Gastroesophageal sphincter (tissue), 4 donors: ENCODE data around the gene RERE. TPM values are rescaled to one million over a fixed set of nuclear protein-coding genes. Genes with fewer than 3 reads are reported as not detected.

ENCODE experiments used
- ATAC-seq: fragments of 150-250 bp; one replicate; pipeline ENCODE4 v1.9.1; 2016; ENCODE audit warnings: mild to moderate bottlenecking, moderate library complexity
- H3K27ac ChIP-seq, 4 donors: fragments of 200-600 bp; sonication (generic) in 3 of 4; 1 replicate in 3 of 4; 2 replicates in 1 of 4; pipeline ENCODE4 v1.5.1; 2016 to 2019
- H3K27me3 ChIP-seq: fragments of 200-600 bp; sonication (generic); one replicate; pipeline ENCODE4 v1.5.1; 2019
- H3K36me3 ChIP-seq, 2 donors: fragments of 200-600 bp; sonication (generic); one replicate each; pipeline ENCODE4 v1.5.1; 2019; ENCODE audit warnings: control low read depth in 1 of 2
- H3K4me1 ChIP-seq, 3 donors: fragments of 200-600 bp; sonication (generic); 1 replicate in 2 of 3; 2 replicates in 1 of 3; pipeline ENCODE4 v1.5.1; 2016 to 2019; ENCODE audit warnings: control low read depth in 2 of 3
- H3K4me3 ChIP-seq, 2 donors: fragments of 200-600 bp; sonication (generic); one replicate each; pipeline ENCODE4 v1.5.1; 2019; ENCODE audit warnings: mild to moderate bottlenecking in 1 of 2, moderate library complexity in 1 of 2
- H3K9me3 ChIP-seq, 3 donors: fragments of 200-600 bp; sonication (generic); one replicate each; pipeline ENCODE4 v1.5.1; 2017 to 2019; ENCODE audit warnings: control low read depth in 2 of 3
- CTCF ChIP-seq, 4 experiments: fragments of 200-600 bp in 2 of 4; fragments of 450-650 bp in 2 of 4; sonication (generic) in 1 of 4; IDR thresholded peaks; one replicate each; pipeline ENCODE4 v1.5.1; 2017 to 2019; ENCODE audit warnings: antibody characterized with exemption in 4 of 4, mild to moderate bottlenecking in 2 of 4, moderate library complexity in 2 of 4
- EP300 ChIP-seq: sonication (generic); formaldehyde crosslinking; IDR thresholded peaks from one replicate; pipeline ENCODE4 v1.6.1; 2017; ENCODE audit warnings: antibody characterized with exemption, mild to moderate bottlenecking
- POLR2A ChIP-seq, 2 donors: fragments of 450-650 bp; IDR thresholded peaks; one replicate each; pipeline ENCODE4 v1.6.1; 2017; ENCODE audit warnings: antibody characterized with exemption in 2 of 2, mild to moderate bottlenecking in 2 of 2, moderate library complexity in 1 of 2
- POLR2AphosphoS5 ChIP-seq: sonication (generic); formaldehyde crosslinking; IDR thresholded peaks from one replicate; pipeline ENCODE4 v1.6.1; 2017; ENCODE audit warnings: antibody characterized with exemption
- WGBS, 2 donors: methylation state at CpG; one replicate each; pipeline ENCODE4 v1.1.5; 2018; ENCODE audit warnings: low coverage in 1 of 2; 5-methylcytosine and 5-hydroxymethylcytosine counted together
- total RNA-seq, 4 donors: library from RNA; depleted of rRNA; stranded (reverse); fragments of >200 nt; gene quantifications; one replicate each; pipeline ENCODE4 v1.1.0, GENCODE V29; 2016

The RERE gene
- total RNA-seq, 4 donors from 2014 or later, result 112 to 212 (median 139) TPM

- Histone ChIP-seq H3K36me3 (no peaks in the 10 kb centered on the region), H3K4me3 (no peak overlapping the region), H3K27me3 (no peaks in the 10 kb centered on the region), H3K9me3 (no peaks in the 10 kb centered on the region), H3K4me1 (no peaks in the 10 kb centered on the region), H3K27ac (no peak overlapping the region)
- no peak for ATAC-seq
- TF ChIP-seq POLR2A (IDR thresholded peaks at IDR 0.05) (no peak), EP300 (no peak), POLR2AphosphoS5 (no peak), CTCF (IDR thresholded peaks at IDR 0.05) (no peak)
- WGBS, 2 donors, result 20 to 84% methylated on average over 1 to 3 of the region's 3 CpGs
Observed at GRCh38 chr1:8584316-8584715, 233.1 kb downstream of the RERE start.

DNA sequence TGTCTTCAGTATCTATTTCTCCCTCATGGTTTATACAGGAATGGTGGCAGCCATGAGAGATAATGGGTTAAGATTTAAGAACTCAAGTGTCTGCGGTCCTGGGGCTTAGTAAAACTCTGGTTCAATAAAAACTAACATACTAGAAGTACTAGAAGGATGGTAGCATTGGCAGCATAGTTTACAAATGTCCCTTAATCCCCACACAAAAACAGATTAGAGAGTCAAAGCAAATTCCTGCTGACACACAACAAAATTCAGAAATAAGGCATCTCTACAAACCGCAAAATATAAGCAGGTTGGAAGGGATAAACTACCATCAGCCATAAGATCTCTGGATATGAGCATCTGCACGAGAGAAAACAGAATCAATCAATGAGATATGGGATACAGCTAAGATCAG is 234.4 kb downstream of the RERE start:
- H3K4me1 ChIP-seq, result no peaks in the 10 kb centered on the region
- ATAC-seq, result no peak
- no peak overlapping the region for H3K27ac ChIP-seq
- TF ChIP-seq POLR2A (IDR thresholded peaks at IDR 0.05) (no peak), EP300 (no peak), CTCF (IDR thresholded peaks at IDR 0.05) (no peak), POLR2AphosphoS5 (no peak)
- 85 to 96% methylated on average over 3 of the region's 3 CpGs for WGBS, 2 donors
- H3K36me3 ChIP-seq, result no peaks in the 10 kb centered on the region
- no peak overlapping the region for H3K4me3 ChIP-seq
- no peaks in the 10 kb centered on the region for H3K27me3 ChIP-seq
- no peaks in the 10 kb centered on the region for H3K9me3 ChIP-seq

- TF ChIP-seq POLR2AphosphoS5 (no peak), EP300 (no peak), POLR2A (IDR thresholded peaks at IDR 0.05) (no peak), CTCF (IDR thresholded peaks at IDR 0.05) (no peak)
- Histone ChIP-seq H3K27me3 (no peaks in the 10 kb centered on the region), H3K4me1 (no peaks in the 10 kb centered on the region), H3K4me3 (no peak overlapping the region), H3K27ac (no peak overlapping the region), H3K36me3 (no peaks in the 10 kb centered on the region), H3K9me3 (no peaks in the 10 kb centered on the region)
- no peak for ATAC-seq
- 75 to 82% methylated on average over 3 to 4 of the region's 4 CpGs for WGBS, 2 donors
Observed at GRCh38 chr1:8580566-8580965, 236.9 kb downstream of the RERE start.

GRCh38 chr1:8578936-8579335 is 238.5 kb downstream of the RERE start:
- Histone ChIP-seq H3K4me3 (no peak overlapping the region), H3K9me3 (no peaks in the 10 kb centered on the region), H3K27me3 (no peaks in the 10 kb centered on the region), H3K4me1 (no peaks in the 10 kb centered on the region), H3K36me3 (no peaks in the 10 kb centered on the region), H3K27ac (no peak overlapping the region)
- WGBS, 2 donors, result 86 to 92% methylated on average over 5 of the region's 5 CpGs
- TF ChIP-seq CTCF (IDR thresholded peaks at IDR 0.05) (no peak), POLR2AphosphoS5 (no peak), EP300 (no peak), POLR2A (IDR thresholded peaks at IDR 0.05) (no peak)
- no peak for ATAC-seq

DNA sequence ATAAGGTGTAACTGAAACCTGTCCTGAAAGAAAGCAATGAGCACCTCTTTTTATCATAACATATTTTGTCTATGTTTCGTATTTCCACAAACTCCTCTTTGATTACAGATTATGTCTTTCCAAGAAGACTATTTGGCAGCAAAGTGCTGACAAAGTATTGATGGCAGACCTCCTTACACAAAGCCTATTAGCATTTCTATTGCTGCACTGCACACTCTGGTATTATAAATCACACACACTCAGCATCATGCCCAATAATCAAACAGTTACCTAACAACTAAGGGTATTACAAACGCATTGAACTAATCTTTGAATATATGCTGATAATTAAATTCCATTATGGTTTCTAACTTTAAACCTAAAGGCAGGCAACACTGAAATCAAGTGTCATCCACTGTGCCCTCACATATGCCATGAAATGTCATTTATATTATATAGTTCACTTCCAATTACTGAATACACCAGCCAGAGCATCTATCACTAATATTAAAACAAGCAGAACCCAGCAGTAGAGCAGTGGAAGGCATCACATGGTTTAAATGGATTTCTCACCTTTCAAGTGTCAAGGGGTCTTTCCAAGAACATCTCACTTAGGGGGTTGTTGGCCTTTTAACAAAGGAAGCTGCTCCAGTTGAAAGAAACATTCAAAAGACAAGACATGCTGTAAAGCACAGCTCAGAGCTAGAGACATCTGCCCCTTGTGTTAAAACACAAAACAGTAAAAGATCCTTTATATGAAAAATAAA is 239.1 kb downstream of the RERE start:
- no peak overlapping the region for H3K27ac ChIP-seq
- 64 to 78% methylated on average over 2 of the region's 2 CpGs for WGBS, 2 donors
- H3K27me3 ChIP-seq, result no peaks in the 10 kb centered on the region
- no peaks in the 10 kb centered on the region for H3K36me3 ChIP-seq
- no peak for ATAC-seq
- TF ChIP-seq EP300 (no peak), POLR2AphosphoS5 (no peak), CTCF (IDR thresholded peaks at IDR 0.05) (no peak), POLR2A (IDR thresholded peaks at IDR 0.05) (no peak)
- H3K4me1 ChIP-seq, result no peaks in the 10 kb centered on the region
- no peaks in the 10 kb centered on the region for H3K9me3 ChIP-seq
- H3K4me3 ChIP-seq, result no peak overlapping the region
